Mesodermal cell (in vitro differentiated cells): ENCODE data around the gene ACIN1.

Experiments
- H3K27ac ChIP-seq: 2 replicates; pipeline ENCODE4 v1.7.0; 2013; ENCODE audit warnings: mild to moderate bottlenecking, low read depth, low read length, moderate library complexity; ENCODE audit not compliant: severe bottlenecking
- H3K36me3 ChIP-seq: 2 replicates; pipeline ENCODE4 v1.7.1; 2013; ENCODE audit warnings: mild to moderate bottlenecking, low read length, moderate library complexity; ENCODE audit not compliant: control insufficient read depth, insufficient read depth
- H3K4me1 ChIP-seq: one replicate; pipeline ENCODE4 v1.7.1; 2013; ENCODE audit warnings: mild to moderate bottlenecking, low read length; ENCODE audit not compliant: insufficient read depth, control insufficient read depth, poor library complexity, severe bottlenecking
- H3K4me3 ChIP-seq: 2 replicates; pipeline ENCODE4 v1.7.0; 2013; ENCODE audit warnings: low read length, control low read depth, mild to moderate bottlenecking; ENCODE audit not compliant: insufficient read depth, poor library complexity, severe bottlenecking; ENCODE audit errors: extremely low read depth
- H3K9me3 ChIP-seq: 2 replicates; pipeline ENCODE4 v1.7.1; 2013; ENCODE audit warnings: mild to moderate bottlenecking, low read length, moderate library complexity; ENCODE audit not compliant: control insufficient read depth
- WGBS, 2 experiments: methylation state at CpG; one replicate each; pipeline ENCODE4 v1.1.5; 2013; ENCODE audit warnings: missing lambda C conversion rate in 2 of 2; ENCODE audit not compliant: insufficient coverage in 2 of 2; 5-methylcytosine and 5-hydroxymethylcytosine counted together

The ACIN1 gene

DNA sequence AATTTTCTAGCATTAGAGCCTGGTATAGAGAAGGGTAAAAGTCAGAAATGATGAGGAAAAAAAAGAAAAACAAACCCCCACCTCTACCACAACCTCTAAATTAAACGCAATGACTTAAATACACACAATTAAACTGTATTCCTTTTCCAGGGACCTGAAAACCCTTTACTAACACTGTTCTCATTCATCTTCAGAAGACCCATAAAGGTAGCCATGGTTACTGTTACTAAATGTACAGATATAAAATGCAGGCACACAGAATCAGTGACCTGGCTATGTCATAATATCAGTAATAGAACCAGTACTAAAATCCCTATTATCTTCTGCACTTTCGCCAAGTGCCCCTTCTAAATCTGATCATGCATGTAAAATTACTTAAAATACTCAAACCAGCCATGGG, 1.4 kb downstream of the ACIN1 start:
- Histone ChIP-seq H3K9me3 (no peaks in the 10 kb centered on the region), H3K36me3 (peaks cover 70% of the 10 kb centered on the region), H3K27ac (no peak overlapping the region), H3K4me3 (peak overlapping the region; percentile 80), H3K4me1 (peaks cover 6% of the 10 kb centered on the region)
- WGBS, 2 experiments: 91 to 100% methylated on average over 1 of the region's 2 CpGs

DNA sequence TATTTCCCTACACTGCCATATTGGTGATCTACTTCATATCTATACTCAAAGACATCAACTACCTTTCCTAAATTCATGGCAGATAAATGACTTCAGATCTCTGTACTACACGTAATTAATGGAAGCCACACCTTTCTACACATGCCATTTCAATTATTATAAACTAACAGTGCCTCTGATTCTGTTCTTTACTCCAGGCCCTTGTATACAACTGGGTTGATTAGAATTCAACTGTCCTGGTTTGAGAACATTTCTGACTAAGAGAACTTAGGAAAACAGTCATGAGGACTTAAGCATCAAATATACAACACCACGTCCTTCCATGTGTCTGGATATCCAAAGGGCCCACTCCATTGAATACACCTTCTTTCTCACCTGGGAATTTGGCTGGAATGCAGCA, 1.8 kb downstream of the ACIN1 start:
- WGBS, 2 experiments: no CpG with 5 or more reads among the region's 2 CpGs
- H3K4me3 ChIP-seq: no peak overlapping the region

DNA sequence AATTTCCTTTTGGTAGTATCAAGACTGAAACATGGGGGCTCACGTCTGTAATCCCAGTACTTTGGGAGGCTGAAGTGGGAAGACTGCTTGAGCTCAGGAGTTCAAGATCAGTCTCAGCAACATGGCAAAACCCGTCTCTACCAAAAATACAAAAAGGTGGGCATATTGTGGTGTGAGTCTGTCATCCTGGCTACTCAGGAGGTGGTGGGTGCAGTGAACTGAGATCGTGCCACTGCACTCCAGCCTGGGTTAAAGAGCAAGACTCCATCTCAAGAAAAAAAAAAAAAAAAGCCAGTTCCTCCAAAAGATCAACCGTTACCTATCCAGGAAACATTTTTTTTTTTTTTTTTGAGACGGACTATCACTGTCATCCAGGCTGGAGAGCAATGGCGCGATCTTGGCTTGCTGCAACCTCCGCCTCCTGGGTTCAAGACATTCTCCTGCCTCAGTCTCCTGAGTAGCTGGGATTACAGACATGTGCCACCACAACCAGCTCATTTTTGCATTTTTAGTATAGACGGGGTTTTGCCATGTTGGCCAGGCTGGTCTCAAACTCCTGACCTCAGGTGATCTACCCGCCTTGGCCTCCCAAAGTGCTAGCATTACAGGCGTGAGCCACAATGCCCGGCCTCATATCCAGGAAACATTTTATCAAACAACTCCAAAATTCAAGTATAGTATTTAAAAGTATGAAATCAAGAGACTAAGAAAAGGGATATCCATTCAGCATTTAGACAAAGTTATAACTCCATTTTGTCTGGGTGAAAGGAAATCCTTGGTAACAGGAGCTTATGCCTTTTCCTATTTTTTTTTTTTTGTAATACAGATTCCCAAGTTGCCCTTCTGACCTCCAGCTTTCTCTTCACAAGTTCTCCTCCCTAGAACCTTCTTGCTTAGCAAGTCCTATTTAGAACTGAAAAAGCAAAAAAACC, 3.4 kb downstream of the ACIN1 start:
- peaks cover 70% of the 10 kb centered on the region for H3K36me3 ChIP-seq
- H3K4me3 ChIP-seq: no peak overlapping the region
- WGBS, 2 experiments: 81 to 92% methylated on average over 6 to 7 of the region's 12 CpGs
- no peaks in the 10 kb centered on the region for H3K9me3 ChIP-seq
- H3K4me1 ChIP-seq: peaks cover under 1% of the 10 kb centered on the region
- H3K27ac ChIP-seq: no peak overlapping the region

More for the DNA sequence above, 1.8 kb downstream of the ACIN1 start:
- peaks cover 6% of the 10 kb centered on the region for H3K4me1 ChIP-seq
- peaks cover 70% of the 10 kb centered on the region for H3K36me3 ChIP-seq
- no peak overlapping the region for H3K27ac ChIP-seq
- H3K9me3 ChIP-seq: no peaks in the 10 kb centered on the region

DNA sequence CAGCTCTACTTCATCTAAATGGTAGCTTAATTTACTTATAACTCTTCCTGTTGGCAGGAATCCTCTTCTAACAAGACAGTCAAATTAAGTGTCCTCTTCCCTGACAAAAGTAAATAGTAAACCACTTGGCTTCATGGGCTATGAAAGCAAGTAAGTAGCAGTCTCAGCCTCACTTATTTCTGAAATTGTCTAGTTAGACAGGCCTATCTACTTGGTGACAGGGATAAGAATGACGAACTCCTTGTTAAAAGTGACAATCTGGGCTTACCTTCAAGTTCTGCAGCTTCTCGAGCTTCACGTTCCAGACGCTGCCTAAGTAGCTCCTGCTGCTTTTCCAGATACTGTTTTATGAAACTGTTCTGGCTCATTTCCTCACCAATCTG, 4.7 kb downstream of the ACIN1 start:
- H3K4me3 ChIP-seq: no peak overlapping the region
- no peaks in the 10 kb centered on the region for H3K4me1 ChIP-seq
- H3K27ac ChIP-seq: no peak overlapping the region
- WGBS, 2 experiments: 93 to 98% methylated on average over 3 to 4 of the region's 4 CpGs
- no peaks in the 10 kb centered on the region for H3K9me3 ChIP-seq
- peaks cover 82% of the 10 kb centered on the region for H3K36me3 ChIP-seq

DNA sequence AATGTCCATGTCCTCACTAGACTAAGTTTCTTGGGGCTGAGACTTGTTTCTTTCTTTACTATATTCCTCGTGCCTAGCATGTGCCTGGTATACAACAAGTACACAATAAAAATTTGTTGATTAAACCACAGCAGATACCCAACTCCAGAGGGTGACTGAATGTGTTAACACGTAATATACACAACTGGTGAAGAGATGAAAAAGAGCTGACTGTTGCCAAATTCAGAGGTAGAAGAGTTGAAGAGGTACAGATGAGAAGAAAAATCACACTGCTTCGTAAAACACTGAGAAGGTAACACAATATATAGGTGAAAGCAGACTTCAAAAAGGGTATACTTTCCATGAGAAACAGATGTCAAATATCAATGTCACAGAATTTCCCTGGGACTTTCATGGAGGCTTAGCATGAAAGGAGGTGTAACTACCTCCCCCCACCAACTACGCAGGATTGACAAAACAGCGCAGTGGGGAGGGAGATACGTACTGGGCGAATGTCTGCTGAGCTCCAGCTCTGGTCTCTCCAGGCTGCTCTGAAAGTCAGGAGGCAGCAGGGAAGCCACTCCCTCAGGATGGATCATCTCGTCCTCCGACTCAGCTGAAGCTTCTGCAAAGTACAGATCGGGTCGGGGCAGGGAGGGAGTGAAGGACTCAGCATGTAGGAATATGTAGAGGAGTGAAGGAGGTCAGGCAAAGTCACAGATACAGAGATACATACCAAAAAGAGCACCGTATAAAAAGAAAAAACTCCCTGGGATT, 5.3 kb downstream of the ACIN1 start:
- Histone ChIP-seq H3K27ac (no peak overlapping the region), H3K9me3 (no peaks in the 10 kb centered on the region), H3K4me3 (no peak overlapping the region), H3K36me3 (peaks cover 88% of the 10 kb centered on the region), H3K4me1 (no peaks in the 10 kb centered on the region)
- 90 to 96% methylated on average over 6 to 7 of the region's 12 CpGs for WGBS, 2 experiments

DNA sequence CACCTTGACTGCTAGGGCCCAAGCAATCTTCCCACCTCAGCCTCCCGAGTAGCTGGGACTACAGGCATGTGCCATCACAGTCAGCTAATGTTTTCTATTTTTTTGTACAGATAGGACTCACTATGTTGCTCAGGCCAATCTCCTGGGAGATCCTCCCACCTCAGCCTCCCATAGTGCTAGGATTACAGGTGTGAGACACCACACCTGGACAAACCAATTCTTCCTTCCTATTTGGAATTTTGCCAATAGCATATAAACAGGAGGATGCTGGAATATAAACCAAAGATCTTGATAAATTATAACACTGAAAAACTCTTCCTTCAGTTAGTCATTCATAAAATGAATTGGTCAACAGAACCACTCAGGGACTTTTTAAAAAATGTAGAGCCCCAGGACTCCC, 8.4 kb downstream of the ACIN1 start:
- H3K36me3 ChIP-seq: peaks cover 98% of the 10 kb centered on the region
- H3K27ac ChIP-seq: no peak overlapping the region
- WGBS, 2 experiments: 100% methylated on average over 1 of the region's 1 CpG; no CpG with 5 or more reads in 1 of the 2 experiments
- no peak overlapping the region for H3K4me3 ChIP-seq
- H3K4me1 ChIP-seq: no peaks in the 10 kb centered on the region
- H3K9me3 ChIP-seq: no peaks in the 10 kb centered on the region

DNA sequence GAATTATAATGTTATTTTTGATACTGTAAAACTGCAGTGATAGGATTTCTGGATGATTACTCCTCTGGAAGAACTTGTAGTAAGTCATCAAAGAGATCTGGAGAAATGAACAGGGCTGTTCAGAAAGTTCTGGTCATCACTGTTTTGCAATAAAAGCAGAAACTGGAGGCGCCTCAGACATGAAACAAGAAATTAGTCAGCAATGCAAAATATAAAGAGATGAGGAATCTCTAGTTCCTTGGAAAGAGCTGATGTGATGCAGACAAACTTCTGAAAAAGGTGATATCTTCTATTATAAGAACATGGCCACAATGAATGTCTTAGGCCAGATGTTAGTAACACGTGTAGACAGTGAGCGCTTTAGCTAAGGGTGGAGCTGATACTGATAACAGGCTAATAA, 9.5 kb downstream of the ACIN1 start:
- 97 to 100% methylated on average over 2 to 3 of the region's 3 CpGs for WGBS, 2 experiments
- Histone ChIP-seq H3K9me3 (no peaks in the 10 kb centered on the region), H3K4me1 (peaks cover 4% of the 10 kb centered on the region), H3K36me3 (peaks cover 96% of the 10 kb centered on the region), H3K27ac (no peak overlapping the region), H3K4me3 (no peak overlapping the region)

DNA sequence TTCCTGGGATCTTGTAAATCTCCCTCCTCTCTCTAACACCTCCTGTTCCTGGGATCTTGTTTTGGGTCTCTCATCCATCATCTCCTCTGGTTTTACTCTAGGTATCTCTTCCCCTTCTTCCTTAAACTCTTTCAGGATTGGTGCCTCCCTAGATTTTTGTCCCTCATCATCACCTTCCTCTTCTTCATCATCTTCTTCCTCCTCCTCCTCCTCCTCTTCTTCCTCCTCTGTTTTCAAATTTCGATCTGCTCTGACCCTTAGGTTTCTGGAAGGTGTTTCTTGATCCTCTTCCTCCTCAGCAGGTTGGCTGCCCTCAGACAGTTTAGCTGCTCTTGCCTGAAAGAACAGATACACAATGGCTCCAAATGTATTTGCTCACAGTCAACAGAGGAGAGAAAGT, 14.5 kb downstream of the ACIN1 start:
- 100% methylated on average over 1 of the region's 1 CpG; no CpG with 5 or more reads in 1 of the 2 experiments for WGBS, 2 experiments
- Histone ChIP-seq H3K36me3 (peaks cover 93% of the 10 kb centered on the region), H3K9me3 (no peaks in the 10 kb centered on the region), H3K27ac (no peak overlapping the region), H3K4me1 (peaks cover 35% of the 10 kb centered on the region), H3K4me3 (no peak overlapping the region)

DNA sequence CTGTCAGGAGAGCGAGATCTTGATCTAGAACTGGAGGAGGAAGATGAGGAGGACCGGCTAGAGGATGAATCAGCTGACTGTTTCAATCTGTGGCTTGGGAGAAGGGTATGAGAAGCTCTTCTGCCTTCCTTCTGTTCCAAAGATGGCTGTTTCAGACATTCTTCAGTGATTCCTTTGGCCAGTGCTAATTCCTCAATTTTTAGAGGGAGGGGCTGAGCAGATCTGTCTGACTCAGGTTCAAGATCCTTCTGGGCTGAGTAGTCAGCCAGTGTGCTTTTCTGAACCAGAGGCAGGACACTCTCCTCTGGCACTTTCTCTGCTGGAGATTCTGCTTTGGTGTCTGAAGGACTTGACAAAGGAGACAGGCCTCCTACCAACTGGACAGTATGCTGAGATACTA, 15.2 kb downstream of the ACIN1 start:
- 91 to 100% methylated on average over 1 to 2 of the region's 2 CpGs for WGBS, 2 experiments
- Histone ChIP-seq H3K36me3 (peaks cover 93% of the 10 kb centered on the region), H3K27ac (no peak overlapping the region), H3K4me3 (no peak overlapping the region), H3K9me3 (no peaks in the 10 kb centered on the region), H3K4me1 (peaks cover 35% of the 10 kb centered on the region)

DNA sequence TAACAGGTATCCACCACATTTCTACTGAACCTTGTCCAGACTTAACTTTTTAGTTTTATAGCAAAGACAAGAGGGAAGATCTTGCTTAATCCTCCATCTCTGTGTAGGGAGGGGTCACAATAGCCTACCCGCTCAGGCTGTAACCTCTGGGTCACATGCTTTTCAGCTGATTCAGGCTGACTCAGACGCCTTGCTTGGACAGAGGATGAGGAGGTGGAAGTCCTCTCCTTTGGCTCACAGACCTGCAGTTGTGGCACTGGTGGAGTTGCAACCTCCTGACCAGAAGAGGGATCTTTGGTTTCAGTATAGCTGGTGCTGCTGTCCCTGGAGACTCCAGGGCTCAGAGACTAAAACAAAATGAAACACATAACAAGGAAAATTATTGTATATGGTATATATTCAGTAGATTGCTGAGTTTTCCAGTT, 16.2 kb downstream of the ACIN1 start:
- Histone ChIP-seq H3K4me3 (no peak overlapping the region), H3K36me3 (peaks cover 94% of the 10 kb centered on the region), H3K27ac (peak overlapping the region; percentile 52), H3K4me1 (peaks cover 35% of the 10 kb centered on the region), H3K9me3 (no peaks in the 10 kb centered on the region)
- 20 to 38% methylated on average over 1 to 2 of the region's 2 CpGs for WGBS, 2 experiments
